ENCODE results near the gene ATOSA. TPM values are rescaled to one million over a fixed set of nuclear protein-coding genes. Genes with fewer than 3 reads are reported as not detected.

The ATOSA gene
- total RNA-seq, 1 donor from 2014 or later = 63.3 TPM

GRCh38 chr15:52667597-52667996, 11.6 kb downstream of the ATOSA start:
- Histone ChIP-seq H3K27ac (no peak overlapping the region), H3K4me1 (peaks cover 17% of the 10 kb centered on the region), H3K36me3 (peaks cover 0 to 51% of the 10 kb centered on the region in 2 donors), H3K9me3 (no peaks in the 10 kb centered on the region), H3K4me3 (no peak overlapping the region), H3K27me3 (no peaks in the 10 kb centered on the region)
- no peak for DNase-seq (ENCODE audit: extremely low spot score in 2 of 2)
- intact Hi-C loops (cut with DNase I) = no loop called here
- TF ChIP-seq CTCF (IDR thresholded peaks at IDR 0.05) (no peak), POLR2A (IDR thresholded peaks at IDR 0.05) (no peak), POLR2AphosphoS5 (IDR thresholded peaks at IDR 0.05; ENCODE audit: insufficient read depth in 1 of 2, low read depth in 1 of 2) (no peak)

GRCh38 chr15:52663536-52664294, 15.5 kb downstream of the ATOSA start:
- DNase-seq (ENCODE audit: extremely low spot score in 2 of 2) = no peak
- Histone ChIP-seq H3K36me3 (peaks cover 0 to 31% of the 10 kb centered on the region in 2 donors), H3K9me3 (no peaks in the 10 kb centered on the region), H3K27me3 (no peaks in the 10 kb centered on the region), H3K27ac (no peak overlapping the region), H3K4me1 (peaks cover 13% of the 10 kb centered on the region), H3K4me3 (no peak overlapping the region)
- intact Hi-C loops (cut with DNase I) = no loop called here
- TF ChIP-seq POLR2AphosphoS5 (IDR thresholded peaks at IDR 0.05; ENCODE audit: insufficient read depth in 1 of 2, low read depth in 1 of 2) (no peak), POLR2A (IDR thresholded peaks at IDR 0.05) (no peak), CTCF (IDR thresholded peaks at IDR 0.05) (no peak)

- TF ChIP-seq POLR2A (IDR thresholded peaks at IDR 0.05) (no peak), CTCF (IDR thresholded peaks at IDR 0.05) (no peak), POLR2AphosphoS5 (IDR thresholded peaks at IDR 0.05; ENCODE audit: insufficient read depth in 1 of 2, low read depth in 1 of 2) (no peak)
- no peak overlapping the region for H3K27ac ChIP-seq
- no peak for DNase-seq (ENCODE audit: extremely low spot score in 2 of 2)
- peaks cover 16% of the 10 kb centered on the region for H3K4me1 ChIP-seq
- intact Hi-C loops (cut with DNase I) = no loop called here
- H3K9me3 ChIP-seq = no peaks in the 10 kb centered on the region
- H3K36me3 ChIP-seq = peaks cover 0 to 37% of the 10 kb centered on the region in 2 donors
- H3K27me3 ChIP-seq = no peaks in the 10 kb centered on the region
- H3K4me3 ChIP-seq = no peak overlapping the region
Measured at GRCh38 chr15:52661909-52662308, 17.3 kb downstream of the ATOSA start.

- peaks cover 32% of the 10 kb centered on the region for H3K4me1 ChIP-seq
- no peak overlapping the region for H3K4me3 ChIP-seq
- peaks cover 0 to 37% of the 10 kb centered on the region in 2 donors for H3K36me3 ChIP-seq
- no peak overlapping the region for H3K27ac ChIP-seq
- H3K27me3 ChIP-seq = no peaks in the 10 kb centered on the region
- no peak for DNase-seq (ENCODE audit: extremely low spot score in 2 of 2)
- TF ChIP-seq POLR2AphosphoS5 (IDR thresholded peaks at IDR 0.05; ENCODE audit: insufficient read depth in 1 of 2, low read depth in 1 of 2) (no peak), POLR2A (IDR thresholded peaks at IDR 0.05) (no peak), CTCF (IDR thresholded peaks at IDR 0.05) (no peak)
- H3K9me3 ChIP-seq = no peaks in the 10 kb centered on the region
- intact Hi-C loops (cut with DNase I) = no loop called here
Measured at GRCh38 chr15:52660192-52660591, 19.0 kb downstream of the ATOSA start.

GRCh38 chr15:52658955-52659354, 20.2 kb downstream of the ATOSA start:
- no peak for TF ChIP-seq POLR2AphosphoS5 (IDR thresholded peaks at IDR 0.05; ENCODE audit: insufficient read depth in 1 of 2, low read depth in 1 of 2)
- no peak for TF ChIP-seq POLR2A (IDR thresholded peaks at IDR 0.05)
- TF ChIP-seq CTCF (IDR thresholded peaks at IDR 0.05) = no peak
- H3K36me3 ChIP-seq = peaks cover 0 to 32% of the 10 kb centered on the region in 2 donors
- intact Hi-C loops (cut with DNase I) = loop anchor here (5.0 kb wide), 1 partner anchor 1258 kb away; no protein-coding TSS in a partner anchor
- peaks cover 32% of the 10 kb centered on the region for H3K4me1 ChIP-seq
- no peak overlapping the region for H3K27ac ChIP-seq
- no peaks in the 10 kb centered on the region for H3K9me3 ChIP-seq
- DNase-seq (ENCODE audit: extremely low spot score in 2 of 2) = no peak
- no peaks in the 10 kb centered on the region for H3K27me3 ChIP-seq
- H3K4me3 ChIP-seq = no peak overlapping the region
